SK-N-SH (cell line): ENCODE data around the gene GPR137B. TPM values are rescaled to one million over a fixed set of nuclear protein-coding genes. Genes with fewer than 3 reads are reported as not detected.

Experiments
- CTCF ChIA-PET: fragments of 300-600, 350-600 bp; formaldehyde crosslinking; extraction: SDS; loops from one replicate; lab custom pipeline; 2021; lab: Yijun Ruan, JAX
- POLR2A ChIA-PET: fragments of 350-600 bp; sonication (Branson Sonifier 250); formaldehyde crosslinking; extraction: SDS; loops from one replicate; lab custom pipeline; 2020; ENCODE audit warnings: antibody characterized with exemption, inconsistent platforms; lab: Yijun Ruan, JAX
- DNase-seq: peaks from one replicate; pipeline ENCODE4 v3.0.0; 2012
- H2AFZ ChIP-seq: fragments of 200-600 bp; sonication (generic); 2 replicates; pipeline ENCODE4 v1.8.1; 2016; ENCODE audit warnings: antibody characterized with exemption, mild to moderate bottlenecking, low read depth
- H3F3A ChIP-seq: fragments of 200-600 bp; sonication (generic); replicated peaks from 2 replicates; pipeline ENCODE3; 2016; ENCODE audit warnings: antibody characterized with exemption, mild to moderate bottlenecking; ENCODE audit not compliant: insufficient read depth
- H3K27ac ChIP-seq, 2 experiments: fragments of 200-500 bp in 1 of 2; fragments of 200-600 bp in 1 of 2; sonication (Bioruptor generic) in 1 of 2; sonication (generic), shearing (Covaris generic) in 1 of 2; 2 replicates each; pipeline versions ENCODE4 v1.5.1 to v1.6.1; 2014 to 2016; ENCODE audit warnings: low read depth in 2 of 2, inconsistent platforms in 1 of 2, low read length in 1 of 2, mild to moderate bottlenecking in 1 of 2, mixed read lengths in 1 of 2
- H3K27me3 ChIP-seq: fragments of 200-600 bp; sonication (generic), shearing (Covaris generic); 2 replicates; pipeline ENCODE4 v1.6.1; 2016; ENCODE audit warnings: mixed run types; ENCODE audit not compliant: insufficient read depth
- H3K36me3 ChIP-seq, 2 experiments: fragments of 200-500 bp in 1 of 2; fragments of 200-600 bp in 1 of 2; sonication (Bioruptor generic) in 1 of 2; sonication (generic) in 1 of 2; replicated peaks in 1 of 2; 2 replicates each; pipeline versions ENCODE3 to v1.5.1; 2014 to 2016; ENCODE audit warnings: low read length in 1 of 2, mild to moderate bottlenecking in 1 of 2; ENCODE audit not compliant: insufficient read depth in 2 of 2, control insufficient read depth in 1 of 2
- H3K4me1 ChIP-seq, 2 experiments: fragments of 200-500 bp in 1 of 2; fragments of 200-600 bp in 1 of 2; sonication (Bioruptor generic) in 1 of 2; sonication (generic), shearing (Covaris generic) in 1 of 2; 2 replicates each; pipeline versions ENCODE4 v1.5.1 to v1.6.1; 2014 to 2016; ENCODE audit warnings: low read depth in 1 of 2, low read length in 1 of 2, mixed run types in 1 of 2; ENCODE audit not compliant: insufficient read depth in 2 of 2, control insufficient read depth in 1 of 2
- H3K4me2 ChIP-seq: fragments of 200-600 bp; sonication (generic), shearing (Covaris generic); 2 replicates; pipeline ENCODE4 v1.6.1; 2017; ENCODE audit warnings: mixed run types
- H3K4me3 ChIP-seq, 2 experiments: fragments of 200-500 bp in 1 of 2; fragments of 200-600 bp in 1 of 2; sonication (Bioruptor generic) in 1 of 2; sonication (generic), shearing (Covaris generic) in 1 of 2; 2 replicates each; pipeline versions ENCODE4 v1.5.1 to v1.8.1; 2014 to 2016; ENCODE audit warnings: low read depth in 2 of 2, inconsistent platforms in 1 of 2, low read length in 1 of 2, mild to moderate bottlenecking in 1 of 2, mixed read lengths in 1 of 2, moderate library complexity in 1 of 2
- H3K79me2 ChIP-seq: fragments of 200-600 bp; sonication (generic); 2 replicates; pipeline ENCODE4 v1.8.1; 2017; ENCODE audit warnings: mild to moderate bottlenecking; ENCODE audit not compliant: insufficient read depth
- H3K9ac ChIP-seq: fragments of 200-600 bp; sonication (generic); 2 replicates; pipeline ENCODE4 v1.6.1; 2017; ENCODE audit warnings: mixed run types
- H3K9me2 ChIP-seq: fragments of 200-600 bp; sonication (generic); 2 replicates; pipeline ENCODE4 v1.6.1; 2017; ENCODE audit warnings: mixed run types
- H3K9me3 ChIP-seq: fragments of 200-600 bp; sonication (generic); 2 replicates; pipeline ENCODE4 v1.6.1; 2017; ENCODE audit warnings: mixed run types, mild to moderate bottlenecking, moderate library complexity
- H4K20me1 ChIP-seq: fragments of 200-600 bp; sonication (generic); 2 replicates; pipeline ENCODE4 v1.6.1; 2017; ENCODE audit warnings: mild to moderate bottlenecking, mixed run types; ENCODE audit not compliant: insufficient read depth
- CHD2 ChIP-seq: fragments of 150-350 bp; IDR thresholded peaks from 2 replicates; pipeline ENCODE4 v1.6.1; 2018; ENCODE audit warnings: low read length; ENCODE audit not compliant: partially characterized antibody
- ELF1 ChIP-seq: IDR thresholded peaks from 2 replicates; pipeline ENCODE4 v1.4.0; 2012
- EZH2phosphoT487 ChIP-seq: fragments of 200-600 bp; sonication (generic); IDR thresholded peaks from 2 replicates; pipeline ENCODE4 v1.6.1; 2017; ENCODE audit warnings: low read depth, mixed run types, mild to moderate bottlenecking, antibody characterized with exemption, moderate library complexity, borderline replicate concordance
- FOSL2 ChIP-seq: IDR thresholded peaks from 2 replicates; pipeline ENCODE4 v1.4.0; 2012; ENCODE audit warnings: low read depth, mild to moderate bottlenecking, moderate library complexity, borderline replicate concordance
- FOXM1 ChIP-seq: IDR thresholded peaks from 2 replicates; pipeline ENCODE4 v1.4.0; 2012; ENCODE audit warnings: low read depth, mild to moderate bottlenecking
- GATA2 ChIP-seq: sonication (generic); formaldehyde crosslinking; IDR thresholded peaks from 2 replicates; pipeline ENCODE4 v1.5.0; 2020; ENCODE audit warnings: mild to moderate bottlenecking, missing genetic modification reagents
- JUND ChIP-seq: IDR thresholded peaks from 2 replicates; pipeline ENCODE4 v1.4.0; 2012
- MXI1 ChIP-seq: IDR thresholded peaks from 2 replicates; pipeline ENCODE4 v1.6.1; 2012; ENCODE audit warnings: mild to moderate bottlenecking, low read depth, low read length, improper control_type of control experiment
- NFIC ChIP-seq: IDR thresholded peaks from 2 replicates; pipeline ENCODE4 v1.4.0; 2012; ENCODE audit warnings: borderline replicate concordance
- RAD21 ChIP-seq: IDR thresholded peaks from 2 replicates; pipeline ENCODE4 v1.6.1; 2012; ENCODE audit warnings: mild to moderate bottlenecking, low read length
- RCOR1 ChIP-seq: fragments of 150-350 bp; IDR thresholded peaks from 2 replicates; pipeline ENCODE4 v1.6.1; 2017; ENCODE audit warnings: antibody characterized with exemption, low read length
- RXRA ChIP-seq: IDR thresholded peaks from 2 replicates; pipeline ENCODE4 v1.4.0; 2012; ENCODE audit warnings: low read depth, mild to moderate bottlenecking, borderline replicate concordance
- SIN3A ChIP-seq: IDR thresholded peaks from 2 replicates; pipeline ENCODE4 v1.6.1; 2012; ENCODE audit warnings: low read depth, mild to moderate bottlenecking, low read length, moderate library complexity, borderline replicate concordance
- SMC3 ChIP-seq: IDR thresholded peaks from 2 replicates; pipeline ENCODE4 v1.6.1; 2012; ENCODE audit warnings: low read depth, low read length, improper control_type of control experiment
- TAF1 ChIP-seq: IDR thresholded peaks from 2 replicates; pipeline ENCODE4 v1.6.1; 2012; ENCODE audit warnings: low read depth, mild to moderate bottlenecking, low read length, moderate library complexity, borderline replicate concordance
- TCF12 ChIP-seq: IDR thresholded peaks from 2 replicates; pipeline ENCODE4 v1.4.0; 2012
- TEAD4 ChIP-seq: IDR thresholded peaks from 2 replicates; pipeline ENCODE4 v1.4.0; 2012; ENCODE audit warnings: mild to moderate bottlenecking, borderline replicate concordance; ENCODE audit not compliant: insufficient read depth
- YY1 ChIP-seq: IDR thresholded peaks from 2 replicates; pipeline ENCODE4 v1.4.0; 2012; ENCODE audit warnings: low read depth, mild to moderate bottlenecking
- WGBS: methylation state at CpG from one replicate; pipeline ENCODE4 v1.1.6; 2017; ENCODE audit warnings: low lambda C conversion rate; 5-methylcytosine and 5-hydroxymethylcytosine counted together
- polyA plus RNA-seq, 3 experiments: library from polyadenylated mRNA; depleted of rRNA; stranded (reverse); fragments of >200 nt; gene quantifications; 2 replicates each; pipeline ENCODE4 v1.2.3, GENCODE V29; 2012
- TF ChIP-seq, protein P1 (sequence below): IDR thresholded peaks from 2 replicates; pipeline ENCODE4 v1.4.0; 2012; ENCODE audit warnings: low read depth

GPR137B gene
- polyA plus RNA-seq, 1 of the 3 experiments (the other 2 are of a cell fraction) = 7.0 TPM

DNA sequence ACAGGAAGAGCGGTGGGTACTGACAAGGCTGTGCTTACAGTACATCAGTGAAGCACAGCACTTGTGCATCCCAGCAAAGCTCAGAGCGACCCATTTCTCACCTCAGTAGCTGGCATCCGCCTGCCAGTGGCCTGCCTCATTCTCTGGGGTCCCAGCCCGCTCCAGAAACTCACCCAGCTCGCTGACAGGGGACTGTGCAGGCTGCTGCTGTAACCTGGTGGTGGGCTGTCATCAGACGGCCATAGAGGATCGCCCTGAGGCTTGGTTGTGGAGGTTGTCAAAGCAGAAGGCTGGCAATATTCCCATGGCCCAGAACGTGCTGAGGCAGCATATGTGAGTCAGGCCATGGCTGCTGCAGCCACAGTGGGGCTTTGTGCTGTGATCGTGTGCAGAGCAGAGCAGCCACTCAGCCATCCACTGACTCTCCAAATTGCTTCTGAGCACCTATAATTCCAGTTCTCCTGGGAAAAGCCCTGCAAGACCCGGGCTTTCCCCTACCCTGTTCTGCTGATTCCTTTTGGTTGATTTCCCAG, 13.6 kb upstream of the GPR137B start:
- no peaks in the 10 kb centered on the region for H3F3A ChIP-seq
- peaks cover 0 to 6% of the 10 kb centered on the region in 2 experiments; a peak in 1 of 4 replicates for H3K4me1 ChIP-seq
- DNase-seq = peak; percentile 63
- H3K27me3 ChIP-seq = no peaks in the 10 kb centered on the region; the same call in 1 of the 2 replicates
- no peak for TF ChIP-seq SIN3A
- TF ChIP-seq NFIC = no peak
- no peak for TF ChIP-seq JUND
- no peak for TF ChIP-seq TAF1
- no peak for TF ChIP-seq FOSL2
- TF ChIP-seq, protein P1, sequence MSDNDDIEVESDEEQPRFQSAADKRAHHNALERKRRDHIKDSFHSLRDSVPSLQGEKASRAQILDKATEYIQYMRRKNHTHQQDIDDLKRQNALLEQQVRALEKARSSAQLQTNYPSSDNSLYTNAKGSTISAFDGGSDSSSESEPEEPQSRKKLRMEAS = no peak
- TF ChIP-seq RAD21 = no peak
- TF ChIP-seq RXRA = no peak
- TF ChIP-seq YY1 = no peak
- no peak for TF ChIP-seq FOXM1
- no peak for TF ChIP-seq MXI1
- TF ChIP-seq SMC3 = no peak
- TF ChIP-seq TCF12 = no peak
- no peak for TF ChIP-seq RCOR1
- TF ChIP-seq TEAD4 = no peak
- H3K27ac ChIP-seq = no peak overlapping the region
- no peaks in the 10 kb centered on the region for H3K9me2 ChIP-seq
- no peak overlapping the region for H3K4me2 ChIP-seq
- 44% methylated on average over 10 of the region's 10 CpGs for WGBS
- H4K20me1 ChIP-seq = no peaks in the 10 kb centered on the region
- no peaks in the 10 kb centered on the region for H3K36me3 ChIP-seq
- no peaks in the 10 kb centered on the region for H3K9me3 ChIP-seq
- CTCF ChIA-PET = no interaction called here
- H2AFZ ChIP-seq = no peak overlapping the region
- no peaks in the 10 kb centered on the region for H3K79me2 ChIP-seq
- POLR2A ChIA-PET = no interaction called here
- no peak overlapping the region for H3K9ac ChIP-seq
- H3K4me3 ChIP-seq = no peak overlapping the region

- H3K36me3 ChIP-seq = no peaks in the 10 kb centered on the region
- no peak for DNase-seq
- no peak overlapping the region for H3K4me2 ChIP-seq
- no peaks in the 10 kb centered on the region for H4K20me1 ChIP-seq
- no peak overlapping the region for H3K27ac ChIP-seq
- no peaks in the 10 kb centered on the region for H3F3A ChIP-seq
- ChIA-PET POLR2A (no interaction called here), CTCF (no interaction called here)
- no peak overlapping the region for H2AFZ ChIP-seq
- no peaks in the 10 kb centered on the region for H3K9me3 ChIP-seq
- H3K9ac ChIP-seq = no peak overlapping the region
- peaks cover 0 to 6% of the 10 kb centered on the region in 2 experiments; a peak in 1 of 4 replicates for H3K4me1 ChIP-seq
- no peaks in the 10 kb centered on the region for H3K79me2 ChIP-seq
- WGBS = 91% methylated on average over 5 of the region's 5 CpGs
- TF ChIP-seq, protein P1 = no peak
- TF ChIP-seq GATA2 (CRISPR knock-in tag) = no peak
- no peak for TF ChIP-seq CHD2
- no peak for TF ChIP-seq TEAD4
- no peak for TF ChIP-seq EZH2phosphoT487
- no peak for TF ChIP-seq ELF1
- no peak for TF ChIP-seq RXRA
- no peak overlapping the region for H3K4me3 ChIP-seq
- H3K27me3 ChIP-seq = no peaks in the 10 kb centered on the region; the same call in 1 of the 2 replicates
- H3K9me2 ChIP-seq = no peaks in the 10 kb centered on the region
These were observed 13.0 kb upstream of the GPR137B start for GRCh38 chr1:236129306-236129705.
